Activated B cell treated with CpG ODN at 0.5 μM for 24 hours (primary cell): ENCODE measurements around the gene RAD21L1. TPM values are rescaled to one million over a fixed set of nuclear protein-coding genes. Genes with fewer than 3 reads are reported as not detected.

Experiments
- ATAC-seq: fragments of 200-7000 bp; cut with Tn5 transposase; one replicate; pipeline ENCODE4 v1.10.0; 2021; ENCODE audit warnings: low read depth, mild to moderate bottlenecking, moderate library complexity
- CTCF ChIA-PET: fragments of 350-600 bp; sonication (Branson Sonifier 250); formaldehyde crosslinking; loops from one replicate; lab custom pipeline; 2021; ENCODE audit warnings: antibody characterized with exemption; lab: Charles Lee
- POLR2A ChIA-PET: fragments of 350-600 bp; sonication (Branson Sonifier 250); formaldehyde crosslinking; loops from one replicate; lab custom pipeline; 2021; ENCODE audit warnings: antibody characterized with exemption; lab: Charles Lee
- DNase-seq: peaks from one replicate; pipeline ENCODE4 v3.0.0; 2022
- H3K27ac Mint-ChIP-seq: one replicate; pipeline ENCODE4 v1.8.0; 2020; ENCODE audit warnings: mixed read lengths
- H3K27me3 Mint-ChIP-seq: one replicate; pipeline ENCODE4 v1.8.0; 2021; ENCODE audit warnings: mixed read lengths
- H3K36me3 Mint-ChIP-seq: one replicate; pipeline ENCODE4 v1.8.0; 2021; ENCODE audit warnings: low read depth, mixed read lengths
- H3K4me1 Mint-ChIP-seq: one replicate; pipeline ENCODE4 v1.8.0; 2021; ENCODE audit warnings: mixed read lengths
- H3K4me3 Mint-ChIP-seq: one replicate; pipeline ENCODE4 v1.8.0; 2020; ENCODE audit warnings: mild to moderate bottlenecking, mixed read lengths
- H3K9me3 Mint-ChIP-seq: one replicate; pipeline ENCODE4 v1.8.0; 2020; ENCODE audit warnings: mixed read lengths
- CTCF ChIP-seq: fragments of 200-600 bp; IDR thresholded peaks from one replicate; pipeline ENCODE4 v1.8.0; 2022; ENCODE audit warnings: antibody characterized with exemption, mild to moderate bottlenecking
- intact Hi-C: fragments of 100-400 bp; cut with micrococcal nuclease; formaldehyde crosslinking; loops from one replicate; pipeline ENCODE4 v1.15.1; 2024
- total RNA-seq: library from RNA; stranded (reverse); gene quantifications from 2 replicates; pipeline ENCODE4 v1.2.3, GENCODE V29; 2022

The RAD21L1 gene
- total RNA-seq, 1 donor from 2014 or later, result not detected

DNA sequence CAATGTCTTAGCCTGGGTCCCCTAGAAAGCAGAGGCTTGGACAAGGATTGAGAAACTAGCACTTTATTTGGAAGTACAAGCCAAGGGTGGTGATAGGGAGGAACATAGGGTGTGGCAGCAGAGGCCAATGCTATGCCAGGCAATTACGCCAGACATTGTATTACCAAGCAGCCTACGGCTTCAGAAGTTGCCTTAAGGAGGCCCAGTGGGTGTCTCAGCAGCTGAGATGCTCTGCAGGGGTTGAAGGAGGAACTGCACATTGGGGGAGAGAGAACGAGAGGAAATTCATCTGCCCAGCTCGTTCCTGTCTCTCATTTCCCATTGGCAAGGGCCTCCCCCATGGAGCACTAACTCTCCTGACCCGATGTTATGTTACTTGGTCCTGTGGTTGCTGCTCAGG is 21.7 kb upstream of the RAD21L1 start:
- H3K27ac Mint-ChIP-seq, result no peak overlapping the region
- peaks cover 12% of the 10 kb centered on the region for H3K27me3 Mint-ChIP-seq
- intact Hi-C loops, result no loop called here
- ATAC-seq (no peak), DNase-seq (no peak)
- ChIA-PET POLR2A (no interaction called here), CTCF (no interaction called here)
- no peaks in the 10 kb centered on the region for H3K9me3 Mint-ChIP-seq
- TF ChIP-seq CTCF, result no peak
- no peaks in the 10 kb centered on the region for H3K4me1 Mint-ChIP-seq
- no peaks in the 10 kb centered on the region for H3K36me3 Mint-ChIP-seq
- no peak overlapping the region for H3K4me3 Mint-ChIP-seq

- ATAC-seq (no peak), DNase-seq (no peak)
- H3K4me1 Mint-ChIP-seq, result no peaks in the 10 kb centered on the region
- no peak for TF ChIP-seq CTCF
- H3K9me3 Mint-ChIP-seq, result no peaks in the 10 kb centered on the region
- intact Hi-C loops, result no loop called here
- ChIA-PET POLR2A (no interaction called here), CTCF (no interaction called here)
- no peak overlapping the region for H3K27ac Mint-ChIP-seq
- H3K4me3 Mint-ChIP-seq, result no peak overlapping the region
- H3K27me3 Mint-ChIP-seq, result peaks cover 12% of the 10 kb centered on the region
- no peaks in the 10 kb centered on the region for H3K36me3 Mint-ChIP-seq
Measured at GRCh38 chr20:1204576-1204975, 21.3 kb upstream of the RAD21L1 start.

- Mint-ChIP-seq H3K4me1 (no peaks in the 10 kb centered on the region), H3K36me3 (no peaks in the 10 kb centered on the region), H3K27ac (no peak overlapping the region), H3K27me3 (peaks cover 12% of the 10 kb centered on the region), H3K9me3 (no peaks in the 10 kb centered on the region), H3K4me3 (no peak overlapping the region)
- ATAC-seq (no peak), DNase-seq (no peak)
- intact Hi-C loops, result no loop called here
- no peak for TF ChIP-seq CTCF
- ChIA-PET POLR2A (no interaction called here), CTCF (no interaction called here)
Measured at GRCh38 chr20:1205802-1206201, 20.0 kb upstream of the RAD21L1 start.

- H3K36me3 Mint-ChIP-seq, result no peaks in the 10 kb centered on the region
- intact Hi-C loops, result no loop called here
- DNase-seq, result no peak
- no peaks in the 10 kb centered on the region for H3K9me3 Mint-ChIP-seq
- ChIA-PET POLR2A (no interaction called here), CTCF (no interaction called here)
- ATAC-seq, result no peak
- H3K27ac Mint-ChIP-seq, result no peak overlapping the region
- no peak overlapping the region for H3K4me3 Mint-ChIP-seq
- no peaks in the 10 kb centered on the region for H3K4me1 Mint-ChIP-seq
- no peak for TF ChIP-seq CTCF
- peaks cover 12% of the 10 kb centered on the region for H3K27me3 Mint-ChIP-seq
Measured at GRCh38 chr20:1206366-1207148, 19.3 kb upstream of the RAD21L1 start.

GRCh38 chr20:1207293-1207878 is 18.5 kb upstream of the RAD21L1 start:
- intact Hi-C loops, result no loop called here
- no peak for ATAC-seq
- H3K36me3 Mint-ChIP-seq, result no peaks in the 10 kb centered on the region
- H3K9me3 Mint-ChIP-seq, result no peaks in the 10 kb centered on the region
- peaks cover 16% of the 10 kb centered on the region for H3K27me3 Mint-ChIP-seq
- no peak for DNase-seq
- H3K4me3 Mint-ChIP-seq, result no peak overlapping the region
- CTCF ChIA-PET, result no interaction called here
- no peaks in the 10 kb centered on the region for H3K4me1 Mint-ChIP-seq
- POLR2A ChIA-PET, result no interaction called here
- H3K27ac Mint-ChIP-seq, result no peak overlapping the region
- TF ChIP-seq CTCF, result no peak
